CD14-positive monocyte (primary cell): ENCODE data around the gene LILRA2. TPM values are rescaled to one million over a fixed set of nuclear protein-coding genes. Genes with fewer than 3 reads are reported as not detected.
"Not testable (repeated sequence)": the region's sequence is repeated elsewhere in the genome, so short reads cannot be mapped to it uniquely, and the experiment has no call there.

ENCODE experiments used
- DNase-seq, 3 donors: peaks; one replicate each; pipeline ENCODE4 v3.0.0-alpha.2; 2011 to 2022
- H2AFZ ChIP-seq: 2 replicates; pipeline ENCODE4 v1.6.0; 2012; ENCODE audit warnings: mild to moderate bottlenecking, low read depth, low read length, inconsistent platforms; ENCODE audit not compliant: insufficient read depth, poor library complexity, severe bottlenecking
- H3K27ac ChIP-seq, 2 donors: 1 replicate in 1 of 2; 2 replicates in 1 of 2; pipeline ENCODE4 v1.5.1; 2012 to 2013; ENCODE audit warnings: low read length in 2 of 2, control low read depth in 1 of 2, inconsistent platforms in 1 of 2, low read depth in 1 of 2, mild to moderate bottlenecking in 1 of 2
- H3K27me3 ChIP-seq, 2 donors: one replicate each; pipeline versions ENCODE4 v1.6.0 to v1.6.1; 2011 to 2013; ENCODE audit warnings: low read length in 2 of 2; ENCODE audit not compliant: control insufficient read depth in 2 of 2, insufficient read depth in 2 of 2
- H3K36me3 ChIP-seq, 2 donors: replicated peaks in 1 of 2; 1 replicate in 1 of 2; 2 replicates in 1 of 2; pipeline versions ENCODE4 v1.5.1 to v1.6.1; 2012 to 2013; ENCODE audit warnings: low read length in 2 of 2, control low read depth in 1 of 2, inconsistent platforms in 1 of 2, mild to moderate bottlenecking in 1 of 2; ENCODE audit not compliant: insufficient read depth in 2 of 2, control insufficient read depth in 1 of 2
- H3K4me1 ChIP-seq, 2 donors: 1 replicate in 1 of 2; 2 replicates in 1 of 2; pipeline versions ENCODE4 v1.5.1 to v1.6.1; 2012 to 2013; ENCODE audit warnings: low read length in 2 of 2, control low read depth in 1 of 2, inconsistent platforms in 1 of 2, mild to moderate bottlenecking in 1 of 2, moderate library complexity in 1 of 2; ENCODE audit not compliant: insufficient read depth in 2 of 2, control insufficient read depth in 1 of 2
- H3K4me2 ChIP-seq: replicated peaks from 2 replicates; pipeline ENCODE3; 2012; ENCODE audit warnings: low read length, moderate library complexity, mild to moderate bottlenecking; ENCODE audit not compliant: poor library complexity, severe bottlenecking; ENCODE audit errors: extremely low read depth
- H3K4me3 ChIP-seq, 3 experiments: fragments of 200-600 bp in 1 of 3; sonication (generic) in 1 of 3; replicated peaks in 1 of 3; 1 replicate in 2 of 3; 2 replicates in 1 of 3; pipeline ENCODE4 v1.5.1; 2011 to 2013; ENCODE audit warnings: low read length in 3 of 3, mild to moderate bottlenecking in 3 of 3, control low read depth in 2 of 3, low read depth in 2 of 3, inconsistent platforms in 1 of 3, moderate library complexity in 1 of 3
- H3K79me2 ChIP-seq: 2 replicates; pipeline ENCODE4 v1.6.0; 2012; ENCODE audit warnings: mild to moderate bottlenecking, control low read depth, inconsistent platforms, low read length, moderate library complexity; ENCODE audit not compliant: insufficient read depth
- H3K9ac ChIP-seq: 2 replicates; pipeline ENCODE4 v1.6.0; 2017; ENCODE audit warnings: low read length, mild to moderate bottlenecking; ENCODE audit not compliant: insufficient read depth, poor library complexity, severe bottlenecking
- H3K9me3 ChIP-seq, 2 donors: replicated peaks in 1 of 2; 1 replicate in 1 of 2; 2 replicates in 1 of 2; pipeline versions ENCODE4 v1.5.1 to v1.6.1; 2012 to 2013; ENCODE audit warnings: low read length in 2 of 2, control low read depth in 1 of 2; ENCODE audit not compliant: control insufficient read depth in 1 of 2, insufficient read depth in 1 of 2
- H4K20me1 ChIP-seq: 2 replicates; pipeline ENCODE4 v1.6.0; 2012; ENCODE audit warnings: mild to moderate bottlenecking, low read length, control low read depth, moderate library complexity; ENCODE audit not compliant: insufficient read depth
- H3K27ac Mint-ChIP-seq, 7 donors: one replicate each; pipeline ENCODE4 v1.8.0; 2020; ENCODE audit warnings: mild to moderate bottlenecking in 7 of 7, mixed read lengths in 7 of 7, moderate library complexity in 6 of 7, inconsistent platforms in 2 of 7
- H3K27me3 Mint-ChIP-seq, 3 donors: one replicate each; pipeline ENCODE4 v1.8.0; 2021 to 2022; ENCODE audit warnings: low read depth in 3 of 3, mild to moderate bottlenecking in 3 of 3, mixed read lengths in 3 of 3, moderate library complexity in 3 of 3, inconsistent platforms in 1 of 3
- H3K36me3 Mint-ChIP-seq, 2 donors: one replicate each; pipeline ENCODE4 v1.8.0; 2020; ENCODE audit warnings: mixed read lengths in 2 of 2, inconsistent platforms in 1 of 2, mild to moderate bottlenecking in 1 of 2
- H3K4me1 Mint-ChIP-seq: one replicate; pipeline ENCODE4 v1.8.0; 2020; ENCODE audit warnings: mild to moderate bottlenecking, mixed read lengths
- H3K4me3 Mint-ChIP-seq, 2 donors: one replicate each; pipeline ENCODE4 v1.8.0; 2020; ENCODE audit warnings: mild to moderate bottlenecking in 2 of 2, mixed read lengths in 2 of 2, moderate library complexity in 1 of 2
- H3K9me3 Mint-ChIP-seq, 7 donors: one replicate each; pipeline ENCODE4 v1.8.0; 2020 to 2022; ENCODE audit warnings: mixed read lengths in 7 of 7, mild to moderate bottlenecking in 6 of 7, moderate library complexity in 6 of 7, inconsistent platforms in 2 of 7
- WGBS: methylation state at CpG from one replicate; pipeline ENCODE4 v1.1.5; 2013; ENCODE audit warnings: missing lambda C conversion rate; ENCODE audit not compliant: insufficient coverage; 5-methylcytosine and 5-hydroxymethylcytosine counted together
- intact Hi-C, 2 donors: fragments of 100-400 bp; cut with micrococcal nuclease; formaldehyde crosslinking; loops; one replicate each; pipeline versions ENCODE4 v1.15.0 to v1.15.1; 2023
- polyA plus RNA-seq, 3 donors: library from polyadenylated mRNA; depleted of rRNA in 1 of 3; unstranded in 2 of 3; stranded (reverse) in 1 of 3; fragments of 300-500 nt in 2 of 3; fragments of >200 nt in 1 of 3; fragmentation: Illumina TruSeq in 2 of 3; gene quantifications; 1 replicate in 2 of 3; 2 replicates in 1 of 3; pipeline ENCODE4 v1.2.3, GENCODE V29; 2012 to 2021
- TF ChIP-seq, protein P1 (sequence below): fragments of 200-600 bp; IDR thresholded peaks from one replicate; pipeline ENCODE4 v1.8.0; 2022; ENCODE audit warnings: antibody characterized with exemption, mild to moderate bottlenecking

The LILRA2 gene
- polyA plus RNA-seq, 3 donors: 333 to 451 (median 377) TPM

DNA sequence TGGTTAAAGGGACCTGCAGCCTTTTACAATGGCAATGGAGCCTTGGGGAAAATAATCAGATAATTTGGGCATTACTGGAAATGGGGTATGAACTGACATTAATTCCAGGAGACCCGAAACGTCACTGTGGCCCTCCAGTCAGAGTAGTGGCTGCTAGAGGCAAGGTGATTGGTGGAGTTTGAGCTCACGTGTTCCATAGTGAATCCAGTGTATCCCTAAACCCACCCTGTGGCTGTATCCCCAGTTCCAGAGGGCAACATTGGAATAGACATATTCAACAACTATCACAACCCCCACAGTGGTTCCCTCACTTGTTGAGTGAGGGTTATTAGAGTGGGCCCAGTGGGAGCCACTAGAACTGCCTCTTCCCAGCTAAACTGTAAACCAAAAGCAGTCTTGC lies 3.3 kb upstream of the LILRA2 start:
- Histone ChIP-seq H3K4me3 (no peak overlapping the region), H3K9me3 (no peaks in the 10 kb centered on the region), H3K4me1 (peaks cover 37 to 52% of the 10 kb centered on the region in 2 donors), H3K4me2 (no peak overlapping the region), H3K27me3 (no peaks in the 10 kb centered on the region), H3K9ac (no peak overlapping the region), H3K79me2 (peaks cover 28% of the 10 kb centered on the region), H4K20me1 (peaks cover 3% of the 10 kb centered on the region), H3K36me3 (peaks cover 4 to 5% of the 10 kb centered on the region in 2 donors), H3K27ac (no peak overlapping the region), H2AFZ (no peak overlapping the region)
- TF ChIP-seq, protein P1, sequence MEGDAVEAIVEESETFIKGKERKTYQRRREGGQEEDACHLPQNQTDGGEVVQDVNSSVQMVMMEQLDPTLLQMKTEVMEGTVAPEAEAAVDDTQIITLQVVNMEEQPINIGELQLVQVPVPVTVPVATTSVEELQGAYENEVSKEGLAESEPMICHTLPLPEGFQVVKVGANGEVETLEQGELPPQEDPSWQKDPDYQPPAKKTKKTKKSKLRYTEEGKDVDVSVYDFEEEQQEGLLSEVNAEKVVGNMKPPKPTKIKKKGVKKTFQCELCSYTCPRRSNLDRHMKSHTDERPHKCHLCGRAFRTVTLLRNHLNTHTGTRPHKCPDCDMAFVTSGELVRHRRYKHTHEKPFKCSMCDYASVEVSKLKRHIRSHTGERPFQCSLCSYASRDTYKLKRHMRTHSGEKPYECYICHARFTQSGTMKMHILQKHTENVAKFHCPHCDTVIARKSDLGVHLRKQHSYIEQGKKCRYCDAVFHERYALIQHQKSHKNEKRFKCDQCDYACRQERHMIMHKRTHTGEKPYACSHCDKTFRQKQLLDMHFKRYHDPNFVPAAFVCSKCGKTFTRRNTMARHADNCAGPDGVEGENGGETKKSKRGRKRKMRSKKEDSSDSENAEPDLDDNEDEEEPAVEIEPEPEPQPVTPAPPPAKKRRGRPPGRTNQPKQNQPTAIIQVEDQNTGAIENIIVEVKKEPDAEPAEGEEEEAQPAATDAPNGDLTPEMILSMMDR: no peak
- DNase-seq: no peak
- Mint-ChIP-seq H3K27ac (no peak overlapping the region), H3K4me1 (peaks cover 56% of the 10 kb centered on the region), H3K36me3 (peaks cover 6 to 16% of the 10 kb centered on the region in 2 donors), H3K27me3 (peaks cover 0 to 11% (median 0%) of the 10 kb centered on the region in 3 donors), H3K9me3 (no peaks in the 10 kb centered on the region), H3K4me3 (no peak overlapping the region)
- no CpG with 5 or more reads among the region's 3 CpGs for WGBS
- intact Hi-C loops: loop anchor here in 1 of 2 donors (5.0 kb wide), 2 partner anchors 37 to 62 kb away; partner anchors contain the start of gene LILRB1

DNA sequence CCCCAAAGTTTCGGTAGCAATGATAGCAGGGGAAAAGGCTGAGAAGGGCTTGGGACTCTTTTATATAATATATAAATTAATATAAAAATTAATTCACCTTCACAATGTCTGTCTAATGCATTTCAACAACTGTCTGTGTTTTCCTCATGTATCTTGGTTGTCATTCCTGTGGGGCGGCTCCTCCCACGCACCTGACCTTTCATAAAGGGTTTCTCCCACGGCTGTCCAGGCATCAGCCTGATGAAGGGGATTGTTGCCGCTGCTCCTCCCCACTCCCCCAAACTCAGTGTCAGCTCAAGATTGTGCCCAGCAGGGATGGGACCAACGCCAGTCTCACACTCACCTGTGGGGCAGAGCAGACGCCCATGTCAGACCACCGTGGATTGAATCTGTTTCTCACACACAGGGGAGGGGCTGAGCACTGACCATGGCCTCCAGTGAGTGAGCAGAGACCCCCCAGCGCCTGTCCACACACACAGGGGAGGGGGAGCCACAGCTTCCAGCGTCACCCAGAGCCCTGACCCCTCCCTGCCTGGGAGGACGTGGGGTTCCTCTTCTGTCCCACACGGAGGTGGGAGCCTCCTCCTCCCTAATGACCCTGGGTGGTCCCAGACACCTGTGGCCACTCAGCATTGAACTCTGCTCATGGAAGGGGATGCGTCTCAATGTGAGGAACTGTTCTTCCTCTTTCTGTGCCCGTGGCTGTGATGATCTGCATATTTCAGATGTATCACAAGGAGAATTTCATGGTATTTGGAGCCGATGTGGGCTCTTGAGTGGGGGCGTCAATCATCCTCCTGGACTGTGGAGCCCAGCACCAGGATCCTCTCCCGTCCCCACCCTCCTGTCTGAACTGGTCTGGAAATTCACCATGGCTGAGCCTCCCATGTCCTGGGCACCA lies 1.6 kb upstream of the LILRA2 start:
- Mint-ChIP-seq H3K27ac (peak overlapping the region; percentile 96 to 99 (median 97)), H3K36me3 (peaks cover 20 to 32% of the 10 kb centered on the region in 2 donors), H3K4me3 (peak overlapping the region; percentile 92 to 96), H3K4me1 (peaks cover 71% of the 10 kb centered on the region)
- 56% methylated on average over 7 of the region's 17 CpGs for WGBS
- not testable (repeated sequence) for H3K27me3 Mint-ChIP-seq, H3K9me3 ChIP-seq, H3K27me3 ChIP-seq, H3K9me3 Mint-ChIP-seq
- H4K20me1 ChIP-seq: peaks cover 20% of the 10 kb centered on the region
- peaks cover 44% of the 10 kb centered on the region for H3K79me2 ChIP-seq
- intact Hi-C loops: loop anchor here in 1 of 2 donors (5.0 kb wide), 2 partner anchors 35 to 60 kb away; partner anchors contain the start of gene LILRB1
- peak overlapping the region; percentile 13 to 92 (median 20) for H3K4me3 ChIP-seq
- H3K9ac ChIP-seq: peak overlapping the region; percentile 79
- H2AFZ ChIP-seq: peak overlapping the region; percentile 33
- H3K4me1 ChIP-seq: peaks cover 51 to 67% of the 10 kb centered on the region in 2 donors
- H3K4me2 ChIP-seq: peak overlapping the region; percentile 74
- peak; percentile 51 to 68 (median 58) for DNase-seq
- peak overlapping the region; percentile 96 to 98 for H3K27ac ChIP-seq
- H3K36me3 ChIP-seq: peaks cover 19% of the 10 kb centered on the region in 2 donors
